Adipose tissue (tissue), 3 donors: Measurements from ENCODE around the gene DMBT1. TPM values are rescaled to one million over a fixed set of nuclear protein-coding genes. Genes with fewer than 3 reads are reported as not detected.

ENCODE experiments used
- H3K27ac ChIP-seq: one replicate; pipeline ENCODE4 v1.5.1; 2013; ENCODE audit warnings: low read depth, low read length
- WGBS, 3 donors: extraction: QIAGEN DNeasy Blood & Tissue Kit; methylation state at CpG; one replicate each; pipeline ENCODE4 v1.1.7; 2013; 5-methylcytosine and 5-hydroxymethylcytosine counted together
- polyA plus RNA-seq, 3 donors: library from polyadenylated mRNA; stranded (reverse); fragments of 200-250 nt; gene quantifications; one replicate each; pipeline ENCODE4 v1.2.3, GENCODE V29; 2013
- donor health status: healthy with polysubstance abuse.
- donor health status: Bipolar disorder and iron deficiency.
- donor health status: healthy.

DMBT1 gene
- polyA plus RNA-seq = under 1 TPM; 0.03 to 0.63 (median 0.11) TPM

- 9 to 20% (median 15%) methylated on average over 4 of the region's 4 CpGs for WGBS, 3 donors
- H3K27ac ChIP-seq = no peak within 1 kb of the TSS
Measured at GRCh38 chr10:122560279-122560804, at the start of gene DMBT1. DMBT1 (plus strand) TSS chr10:122560754; CDS start chr10:122560771, 17 bp downstream.

DNA sequence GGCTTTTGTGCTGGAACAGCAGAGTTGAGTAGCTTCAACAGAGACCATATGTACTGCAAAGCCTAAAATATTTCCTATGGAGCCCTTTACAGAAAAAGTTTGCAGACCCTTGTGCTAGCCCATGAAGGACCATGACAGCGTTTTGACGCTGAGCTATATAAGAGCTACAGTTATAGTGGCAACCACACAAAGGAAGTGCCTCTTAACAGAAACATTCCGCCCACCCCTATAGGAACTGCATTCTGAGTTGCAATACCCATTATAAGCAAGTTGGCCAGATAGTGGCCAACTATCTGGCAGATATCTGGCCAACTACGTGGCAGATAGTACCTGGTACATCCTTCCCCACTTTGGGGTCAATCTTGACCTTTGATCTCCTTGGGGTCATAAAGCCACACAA, 47.5 kb upstream of the DMBT1 start:
- no peak overlapping the region for H3K27ac ChIP-seq
- 64 to 88% (median 74%) methylated on average over 4 of the region's 4 CpGs for WGBS, 3 donors

- WGBS, 3 donors = 90 to 91% (median 90%) methylated on average over 22 of the region's 22 CpGs
- H3K27ac ChIP-seq = no peak overlapping the region
Measured at GRCh38 chr10:122514045-122514840, 46.3 kb upstream of the DMBT1 start.

DNA sequence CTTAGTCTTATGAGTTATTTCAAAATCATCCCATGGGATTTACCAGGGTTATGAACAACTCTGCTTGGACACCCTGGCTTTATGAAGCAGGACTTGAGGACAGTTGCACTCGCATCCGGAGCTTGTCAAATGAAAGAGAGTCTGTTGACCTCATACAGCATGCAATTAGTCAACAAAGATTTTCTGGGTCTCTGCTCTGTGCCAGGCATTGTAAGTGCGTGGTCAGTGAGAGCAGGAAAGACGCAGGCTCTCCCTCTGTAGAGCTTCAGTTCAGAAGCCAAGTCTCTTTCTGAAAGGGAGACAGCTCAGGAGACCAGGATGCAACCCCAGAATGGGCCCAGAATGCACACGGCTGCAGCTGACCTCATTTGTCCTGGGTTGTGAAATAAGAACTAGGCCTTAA, 45.5 kb upstream of the DMBT1 start:
- H3K27ac ChIP-seq = no peak overlapping the region
- WGBS, 3 donors = 60 to 84% (median 66%) methylated on average over 5 of the region's 5 CpGs

GRCh38 chr10:122515588-122516231, 44.8 kb upstream of the DMBT1 start:
- WGBS, 3 donors = 69 to 81% (median 70%) methylated on average over 16 of the region's 16 CpGs
- H3K27ac ChIP-seq = no peak overlapping the region

DNA sequence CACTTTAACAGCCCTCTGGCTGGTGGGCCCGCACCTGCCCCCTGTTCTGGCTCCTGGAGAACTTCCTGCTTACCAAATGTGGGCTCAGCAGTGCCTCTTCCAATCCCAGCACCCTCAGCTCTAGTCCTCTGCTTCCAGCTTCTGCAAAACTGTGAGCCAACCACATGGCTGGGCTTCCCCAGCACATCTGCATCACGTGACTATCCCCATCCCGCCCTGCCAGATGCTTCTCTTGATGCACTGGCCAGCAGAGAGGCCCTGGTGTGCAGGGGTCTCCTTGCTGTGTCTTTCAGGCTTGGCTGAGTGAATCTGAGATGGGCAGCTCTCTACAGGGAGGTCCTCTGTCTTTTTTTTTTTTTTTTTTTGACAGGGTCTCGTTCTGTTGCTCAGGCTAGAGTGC, 43.8 kb upstream of the DMBT1 start:
- no peak overlapping the region for H3K27ac ChIP-seq
- WGBS, 3 donors = 75 to 84% (median 77%) methylated on average over 3 to 4 of the region's 4 CpGs

GRCh38 chr10:122519144-122519543, 41.4 kb upstream of the DMBT1 start:
- H3K27ac ChIP-seq = no peak overlapping the region
- WGBS, 3 donors = 78 to 85% (median 79%) methylated on average over 7 of the region's 7 CpGs

- H3K27ac ChIP-seq = no peak overlapping the region
- 83 to 92% (median 91%) methylated on average over 15 of the region's 15 CpGs for WGBS, 3 donors
Measured at GRCh38 chr10:122519873-122520272, 40.7 kb upstream of the DMBT1 start.

DNA sequence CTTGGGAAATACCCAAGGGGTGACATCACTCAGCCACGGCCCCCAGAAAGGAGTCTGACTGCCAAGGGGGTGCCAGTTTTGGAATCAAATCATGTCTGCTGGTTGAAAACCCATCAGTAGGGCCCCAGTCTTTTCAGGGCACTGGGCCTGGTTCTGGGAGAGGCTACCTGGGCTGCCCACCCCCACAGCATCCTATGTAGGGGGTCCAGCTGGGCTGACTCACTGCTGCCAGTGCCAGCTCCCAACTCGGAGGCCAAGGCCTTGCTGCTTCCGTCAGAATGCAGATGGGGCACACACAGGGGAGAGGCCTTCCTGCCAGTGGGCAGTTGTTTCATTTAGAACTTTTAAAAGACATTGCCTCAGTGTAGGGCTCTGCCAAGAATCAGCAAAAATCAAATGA, 39.5 kb upstream of the DMBT1 start:
- H3K27ac ChIP-seq = no peak overlapping the region
- 61 to 67% (median 61%) methylated on average over 3 of the region's 3 CpGs for WGBS, 3 donors

- no peak overlapping the region for H3K27ac ChIP-seq
- WGBS, 3 donors = 92 to 100% (median 93%) methylated on average over 3 of the region's 3 CpGs
Measured at GRCh38 chr10:122524811-122525210, 35.7 kb upstream of the DMBT1 start.

DNA sequence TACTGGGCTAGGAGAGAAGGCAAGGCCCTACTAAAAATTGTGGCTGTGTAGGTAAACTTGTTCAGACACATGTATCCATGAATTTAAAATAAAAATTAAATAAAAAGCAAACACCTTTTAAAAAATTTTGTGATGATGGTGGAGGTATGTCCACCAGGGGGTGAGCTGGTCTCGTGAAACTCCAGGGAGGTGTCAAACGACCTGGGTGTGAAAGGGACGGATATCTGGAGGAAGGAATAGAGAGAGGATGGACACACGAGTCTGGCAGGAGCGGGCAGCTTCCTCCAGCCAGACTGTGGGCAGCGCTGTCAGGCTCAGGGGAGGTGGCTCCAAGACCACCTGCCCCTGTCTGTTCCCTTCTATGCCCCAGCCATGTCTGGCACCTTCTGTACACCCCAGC, 34.8 kb upstream of the DMBT1 start:
- WGBS, 3 donors = 31 to 39% (median 34%) methylated on average over 6 of the region's 6 CpGs
- H3K27ac ChIP-seq = no peak overlapping the region

GRCh38 chr10:122526892-122527291, 33.7 kb upstream of the DMBT1 start:
- no peak overlapping the region for H3K27ac ChIP-seq
- 75 to 89% (median 76%) methylated on average over 5 of the region's 5 CpGs for WGBS, 3 donors

- no peak overlapping the region for H3K27ac ChIP-seq
- 42 to 81% (median 51%) methylated on average over 11 of the region's 11 CpGs for WGBS, 3 donors
Measured at GRCh38 chr10:122530177-122530576, 30.4 kb upstream of the DMBT1 start.

- no peak overlapping the region for H3K27ac ChIP-seq
- WGBS, 3 donors = 91 to 97% (median 95%) methylated on average over 5 of the region's 5 CpGs
Measured at GRCh38 chr10:122531261-122531660, 29.3 kb upstream of the DMBT1 start.

- 19 to 43% (median 32%) methylated on average over 3 of the region's 3 CpGs for WGBS, 3 donors
- H3K27ac ChIP-seq = no peak overlapping the region
Measured at GRCh38 chr10:122531939-122532338, 28.6 kb upstream of the DMBT1 start.

DNA sequence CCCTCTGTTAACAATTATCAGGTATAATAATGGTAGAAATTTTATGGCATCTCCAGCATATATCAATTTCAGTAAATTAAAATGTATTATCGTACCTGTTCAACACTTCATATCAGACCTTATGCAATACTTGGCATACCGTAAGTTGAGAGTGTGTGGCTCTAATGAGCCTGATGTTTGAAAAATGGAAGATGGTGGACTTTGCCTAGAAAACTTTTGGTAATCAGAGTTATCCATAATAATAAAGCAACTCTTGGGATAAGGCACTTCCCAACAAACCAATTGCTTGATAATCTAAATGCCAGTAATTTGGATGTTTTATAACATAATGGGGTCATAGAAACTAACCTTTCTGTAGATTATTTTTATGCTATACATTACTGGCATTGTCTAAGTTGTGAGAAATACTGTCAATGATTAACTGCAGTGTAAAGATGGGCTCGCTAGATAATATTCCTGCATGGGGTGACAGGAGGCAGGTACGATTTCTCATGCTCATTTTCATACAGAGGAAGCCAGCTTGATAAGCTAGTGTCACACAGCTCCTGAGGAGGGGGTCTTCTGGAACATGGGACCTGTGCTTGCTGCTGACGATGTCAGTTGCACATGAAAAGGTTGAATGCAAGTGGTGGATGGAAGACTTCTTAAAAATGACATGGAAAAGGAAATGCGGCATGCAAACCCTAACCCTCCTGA, 27.8 kb upstream of the DMBT1 start:
- no peak overlapping the region for H3K27ac ChIP-seq
- 70 to 94% (median 90%) methylated on average over 6 of the region's 6 CpGs for WGBS, 3 donors

- WGBS, 3 donors = 85 to 93% (median 91%) methylated on average over 2 of the region's 2 CpGs
- no peak overlapping the region for H3K27ac ChIP-seq
Measured at GRCh38 chr10:122537545-122537944, 23.0 kb upstream of the DMBT1 start.

DNA sequence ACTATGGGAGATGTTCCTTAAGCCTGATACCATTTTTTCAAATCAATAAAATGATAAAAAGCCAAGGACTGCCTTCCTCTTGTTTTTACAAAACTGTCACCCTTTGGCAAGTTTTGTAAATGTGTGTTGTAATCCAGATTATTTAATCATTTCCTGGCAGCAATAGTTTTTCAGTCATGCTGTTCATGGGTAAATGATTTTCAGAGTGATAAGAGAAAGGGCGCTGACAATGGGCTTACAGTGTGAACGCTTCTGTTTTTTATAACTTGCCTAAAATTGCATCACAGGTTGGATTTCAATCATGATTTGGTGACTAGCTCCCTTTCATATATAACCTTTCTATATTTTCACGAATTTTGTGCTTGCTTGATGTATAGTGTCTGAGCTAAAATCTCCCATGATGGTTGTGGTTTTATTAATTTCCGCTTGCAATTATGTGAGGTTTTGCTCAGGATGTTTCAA, 19.0 kb upstream of the DMBT1 start:
- H3K27ac ChIP-seq = no peak overlapping the region
- WGBS, 3 donors = 29 to 35% (median 32%) methylated on average over 4 of the region's 4 CpGs
